ENCODE data around the gene SPATA45. TPM values are rescaled to one million over a fixed set of nuclear protein-coding genes. Genes with fewer than 3 reads are reported as not detected.

The SPATA45 gene
- total RNA-seq (2022; extraction: Qiagen RNA extraction), result not detected in 5 replicates

GRCh38 chr1:212847549-212847948 lies at the start of gene SPATA45:
Gene SPATA45, minus strand, starts transcription at chr1:212847649. Its CDS starts 11,500 bp downstream, at chr1:212836149.

DNA sequence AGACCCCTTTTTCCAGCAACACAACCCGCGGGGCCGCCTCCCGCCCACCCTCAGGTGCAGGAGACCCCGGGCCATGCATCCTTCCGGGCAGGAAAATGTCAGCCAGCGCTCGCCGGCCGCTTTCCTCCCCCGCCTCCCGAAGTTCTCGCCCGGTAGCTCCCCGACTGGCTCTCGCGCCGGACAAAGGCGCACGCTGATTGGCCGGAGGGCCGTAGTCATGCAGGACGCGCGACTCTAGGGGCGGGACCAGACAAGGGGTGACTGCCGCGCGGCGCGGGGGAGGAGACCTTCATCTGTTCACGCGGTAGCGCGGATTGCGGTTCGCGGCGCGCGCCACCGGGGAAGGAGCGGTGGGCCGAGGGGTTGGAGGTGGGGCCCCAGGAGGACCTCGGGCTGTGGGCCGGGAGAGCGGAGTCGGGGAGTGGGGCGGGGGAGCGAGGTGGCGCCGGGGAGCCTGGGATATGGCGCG lies 10.6 kb upstream of the SPATA45 start, which contains the start of gene FLVCR1:
FLVCR1 (plus strand) TSS at position 284 of the 469 bp plus-strand sequence; CDS start at position 462, 178 bp downstream.

GRCh38 chr1:212791676-212792395 lies 55.6 kb downstream of the SPATA45 start, which contains the start of the genes NSL1 and TATDN3:
Gene NSL1, minus strand, starts transcription at chr1:212791777. Its CDS starts 14 bp downstream, at chr1:212791763.
Gene TATDN3, plus strand, starts transcription at chr1:212791894. Its CDS starts 28 bp downstream, at chr1:212791922.

Other genes with a start within 250 kb of the SPATA45 start
- 25.1 to 37.2 TPM (median 34.7 TPM) in 5 replicates for gene ATF3, start 238.9 kb downstream of the SPATA45 start, total RNA-seq (2022; extraction: Qiagen RNA extraction)
- gene BATF3, start 147.8 kb downstream of the SPATA45 start, total RNA-seq (2022; extraction: Qiagen RNA extraction), result 22.7 to 41.7 TPM (median 35.8 TPM) in 5 replicates
- 29.2 to 40.8 TPM (median 30.7 TPM) in 5 replicates for gene NSL1, start 55.9 kb downstream of the SPATA45 start, total RNA-seq (2022; extraction: Qiagen RNA extraction)
- 12.7 to 14.7 TPM (median 13.8 TPM) in 5 replicates for gene TATDN3, start 55.8 kb downstream of the SPATA45 start, total RNA-seq (2022; extraction: Qiagen RNA extraction)
- gene FLVCR1, start 10.6 kb upstream of the SPATA45 start, total RNA-seq (2022; extraction: Qiagen RNA extraction), result 15.3 to 16.8 TPM (median 16.3 TPM) in 5 replicates
- 1.6 to 3.8 TPM (median 3.0 TPM) in 5 replicates for gene VASH2, start 102.9 kb upstream of the SPATA45 start, total RNA-seq (2022; extraction: Qiagen RNA extraction)
- 15.1 to 21.0 TPM (median 18.1 TPM) in 5 replicates for gene ANGEL2, start 168.2 kb upstream of the SPATA45 start, total RNA-seq (2022; extraction: Qiagen RNA extraction)
- gene RPS6KC1, start 203.6 kb upstream of the SPATA45 start, total RNA-seq (2022; extraction: Qiagen RNA extraction), result 8.8 to 14.4 TPM (median 10.2 TPM) in 5 replicates